OCI-LY3 (cell line): ENCODE results near the gene ASCC1.

Source experiments
- CTCF ChIP-seq: fragments of 200-600, 300-600 bp; sonication (generic); IDR thresholded peaks from 2 replicates; pipeline ENCODE4 v1.5.1; 2014; ENCODE audit warnings: antibody characterized with exemption, low read length, low read depth
- EZH2phosphoT487 ChIP-seq: fragments of 200-600 bp; shearing (Covaris generic); IDR thresholded peaks from 2 replicates; pipeline ENCODE4 v1.6.1; 2018; ENCODE audit warnings: antibody characterized with exemption, mixed run types, low read depth

- TF ChIP-seq CTCF (no peak), EZH2phosphoT487 (no peak)
Measured at GRCh38 chr10:72251635-72252034, 35.6 kb upstream of the ASCC1 start.
